NCI-H2107 treated with DMSO at 0.1 percent for 48 hours (cell line): ENCODE results near the gene SLC4A2.
A peak's percentile ranks its signal among the peaks of the same experiment; 100 is the strongest.

Source experiments
- DNase-seq: peaks from one replicate; lab custom pipeline; 2025; ENCODE audit not compliant: unreplicated experiment; lab: John Stamatoyannopoulos, UW

The SLC4A2 gene

GRCh38 chr7:151110941-151111645, 51.7 kb downstream of the SLC4A2 start:
- DNase-seq: no peak

DNA sequence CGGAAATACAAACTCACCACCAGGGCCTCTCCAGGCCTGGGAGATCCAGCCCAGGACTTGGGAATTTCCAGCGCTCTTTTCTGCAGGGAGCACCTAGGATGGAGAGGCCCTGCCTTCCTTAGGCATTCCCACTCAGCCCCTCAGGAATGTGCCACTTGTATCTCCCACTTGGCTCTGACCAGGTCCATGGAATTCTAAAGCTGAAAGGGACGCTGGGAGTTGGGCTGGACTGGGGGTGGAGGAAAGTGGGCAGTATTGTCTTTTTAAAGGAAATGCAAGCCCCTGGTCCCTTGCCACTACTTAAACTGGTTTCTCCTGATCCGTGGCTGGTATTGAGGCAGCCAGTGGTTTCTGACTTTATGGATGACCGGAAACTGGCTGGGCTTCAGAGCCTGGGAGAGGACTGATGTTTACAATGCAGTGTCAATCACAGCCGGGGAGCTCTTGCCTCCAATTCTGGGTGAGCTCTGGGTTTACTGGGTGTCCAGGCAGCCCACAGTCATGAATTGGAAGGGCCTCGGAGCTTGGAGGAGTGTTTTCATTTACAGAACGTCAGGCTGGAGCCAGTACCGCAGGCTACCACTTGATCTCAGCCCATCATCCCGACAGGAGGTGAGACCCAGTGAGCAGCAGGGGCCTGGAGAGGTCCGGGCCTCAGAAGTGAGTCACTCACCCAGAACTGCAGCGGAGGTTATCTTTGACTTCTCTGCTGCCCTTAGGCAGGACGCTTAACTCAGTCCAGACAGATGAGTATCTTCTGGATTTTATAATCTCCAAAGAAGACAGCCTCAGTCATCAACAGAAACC, 54.2 kb downstream of the SLC4A2 start:
- no peak for DNase-seq

DNA sequence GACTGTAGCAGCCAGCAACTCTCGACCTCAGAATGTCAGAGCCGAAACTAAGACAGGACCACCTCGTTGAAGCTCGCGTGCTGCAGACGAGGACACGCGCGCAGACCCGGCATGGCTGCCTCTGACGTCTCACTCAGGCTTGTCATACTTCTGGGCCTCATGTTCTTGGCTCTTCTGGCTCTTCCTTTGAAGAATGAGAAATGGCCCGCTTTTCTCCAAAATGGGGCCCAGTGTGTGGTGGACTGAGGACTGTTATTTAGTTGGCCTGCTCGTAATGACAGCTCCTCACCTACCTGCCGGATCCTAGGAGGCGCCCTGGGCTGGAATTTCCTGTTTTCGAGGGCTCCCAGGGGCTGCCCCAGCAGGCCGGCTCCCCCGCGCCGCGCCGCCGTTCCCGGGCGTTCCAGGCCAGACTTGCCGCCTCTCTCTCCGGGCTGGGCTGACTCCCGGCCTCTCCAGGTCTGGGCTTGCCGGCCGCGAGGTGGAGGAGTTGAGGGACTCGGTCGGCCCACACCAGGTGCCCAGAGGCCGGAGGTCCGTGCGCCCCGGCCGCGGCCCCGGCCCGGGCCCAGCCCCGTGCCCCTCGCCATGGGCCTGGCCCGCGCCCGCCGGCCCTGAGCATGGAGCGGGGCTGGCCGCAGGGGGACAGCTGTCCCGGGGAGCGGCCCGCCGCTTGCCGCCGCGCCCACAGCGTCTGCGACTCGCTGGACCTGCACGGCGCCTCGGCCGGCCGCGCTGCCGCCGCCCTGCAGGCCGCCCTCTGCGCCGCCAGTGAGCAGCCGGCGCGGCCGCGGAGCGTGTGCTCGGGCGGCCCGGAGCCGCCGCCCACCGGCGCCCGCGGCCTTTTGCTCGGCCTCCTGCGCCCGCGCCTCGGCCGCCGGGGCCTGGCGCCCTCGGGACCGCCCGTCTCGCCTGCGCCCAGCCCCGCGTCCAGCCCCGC, 55.0 kb downstream of the SLC4A2 start:
- no peak for DNase-seq

DNA sequence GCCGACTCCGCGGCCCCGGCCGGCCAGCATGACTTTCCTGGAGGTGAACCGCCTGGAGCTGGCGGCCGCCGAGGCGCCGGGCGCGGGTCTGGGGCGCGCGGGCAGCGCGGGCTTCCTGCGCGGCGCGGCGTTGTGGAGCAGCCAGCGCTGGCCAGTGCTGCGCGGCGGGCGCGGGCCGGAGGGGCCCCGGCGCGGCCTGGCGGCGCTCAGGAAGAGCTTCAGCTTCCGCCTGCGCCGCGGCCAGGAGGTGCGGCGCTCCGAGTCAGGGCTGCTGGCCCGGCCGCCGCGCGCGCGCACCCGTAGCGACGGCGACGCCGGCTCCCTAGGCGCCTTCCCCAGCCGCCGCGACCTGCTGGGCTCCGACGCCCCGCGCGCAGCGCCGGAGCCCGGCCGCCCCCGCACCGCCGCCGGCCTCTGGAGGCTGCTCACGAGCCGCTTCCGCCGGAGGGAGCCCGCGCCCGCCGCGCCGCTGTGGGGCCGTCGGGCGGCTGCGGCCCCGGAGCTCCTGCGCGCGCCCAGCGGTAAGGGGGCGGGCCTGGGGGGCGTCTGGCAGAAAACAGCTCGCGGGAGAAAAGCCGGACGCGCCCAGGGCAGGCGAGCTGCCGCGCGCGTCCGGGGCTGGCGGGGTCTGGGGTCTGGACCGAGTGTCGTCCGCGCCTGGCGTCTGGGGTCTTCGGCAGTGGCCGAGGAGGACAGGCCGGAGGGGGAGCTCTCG, 55.9 kb downstream of the SLC4A2 start:
- no peak for DNase-seq

- no peak for DNase-seq
Measured at GRCh38 chr7:151115836-151116418, 56.5 kb downstream of the SLC4A2 start.

- no peak for DNase-seq
Measured at GRCh38 chr7:151116603-151117440, 57.4 kb downstream of the SLC4A2 start.

DNA sequence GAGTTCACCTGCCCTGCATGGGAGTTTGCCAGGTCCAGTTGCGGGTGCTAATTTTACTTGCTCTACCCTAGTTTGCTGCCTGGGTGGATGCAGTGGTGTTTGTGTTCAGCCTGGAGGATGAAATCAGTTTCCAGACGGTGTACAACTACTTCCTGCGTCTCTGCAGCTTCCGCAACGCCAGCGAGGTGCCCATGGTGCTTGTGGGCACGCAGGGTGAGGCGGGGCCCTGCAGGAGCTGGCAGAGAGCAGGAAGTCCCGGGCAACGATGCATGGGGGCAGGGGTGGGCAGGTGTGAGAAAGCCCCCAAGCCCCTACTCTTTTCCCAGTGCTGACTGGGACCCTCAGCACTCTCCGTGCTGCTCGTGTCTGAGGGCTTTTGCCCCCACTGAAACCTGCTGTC, 58.2 kb downstream of the SLC4A2 start:
- DNase-seq: no peak

GRCh38 chr7:151118108-151119054, 59.0 kb downstream of the SLC4A2 start:
- DNase-seq: no peak

- no peak for DNase-seq
Measured at GRCh38 chr7:151119055-151119415, 59.6 kb downstream of the SLC4A2 start.

DNA sequence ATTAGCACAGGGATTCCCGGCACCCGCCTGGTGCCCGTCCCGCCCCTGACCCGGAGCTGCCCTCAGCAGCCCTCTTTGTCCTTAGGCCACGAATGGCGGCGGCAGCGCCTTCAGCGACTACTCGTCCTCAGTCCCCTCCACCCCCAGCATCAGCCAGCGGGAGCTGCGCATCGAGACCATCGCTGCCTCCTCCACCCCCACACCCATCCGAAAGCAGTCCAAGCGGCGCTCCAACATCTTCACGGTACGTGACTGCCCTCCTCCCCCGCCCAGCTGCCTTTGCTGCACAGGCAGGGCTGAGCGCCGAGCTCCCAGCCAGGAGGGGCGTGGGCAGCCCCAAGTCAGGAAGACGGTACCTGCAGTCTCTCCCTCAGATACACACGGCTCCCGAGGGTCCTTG, 60.5 kb downstream of the SLC4A2 start:
- DNase-seq: no peak

DNA sequence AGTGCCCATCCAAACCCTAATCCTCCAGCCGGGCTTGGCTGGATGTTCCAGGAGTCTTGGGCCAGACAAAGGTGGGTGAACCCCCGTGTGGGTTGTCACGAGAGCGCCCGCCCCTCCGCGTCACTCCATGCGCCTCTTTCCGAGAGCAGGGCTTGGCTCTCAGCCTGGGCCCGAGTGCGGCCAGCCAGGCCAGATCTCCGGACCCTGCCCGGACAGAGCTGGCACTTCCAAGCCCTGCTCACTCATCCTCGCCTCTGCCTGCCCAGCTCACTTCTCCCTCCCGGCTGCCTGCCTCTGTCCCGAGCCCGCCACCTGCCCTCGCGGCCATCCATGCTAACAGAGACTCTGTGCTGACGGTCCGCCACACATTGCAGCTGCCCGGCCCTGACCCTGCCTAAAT, 61.5 kb downstream of the SLC4A2 start:
- DNase-seq: no peak

- DNase-seq: no peak
Measured at GRCh38 chr7:151121380-151122170, 62.2 kb downstream of the SLC4A2 start.

DNA sequence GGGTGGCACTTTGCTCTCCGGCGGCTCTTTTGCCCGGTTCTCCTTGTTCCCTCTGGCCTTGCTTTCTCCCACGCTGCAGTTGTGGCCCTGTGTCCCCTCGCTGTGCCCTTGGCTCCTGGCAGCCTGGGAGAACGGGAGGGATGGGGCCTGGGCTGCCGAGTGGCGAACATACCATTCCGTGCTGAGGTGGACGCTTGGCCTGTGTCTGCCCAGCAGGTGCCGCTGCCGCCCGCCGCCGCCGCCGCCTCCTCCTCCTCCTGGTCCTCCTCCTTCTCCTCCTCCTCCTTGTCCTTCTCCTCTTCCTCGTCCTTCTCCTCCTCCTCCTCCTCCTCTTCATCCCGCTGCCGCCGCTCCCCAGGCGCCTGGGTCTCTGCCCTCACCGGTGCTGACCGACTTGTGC, 62.9 kb downstream of the SLC4A2 start:
- no peak for DNase-seq

GRCh38 chr7:151122796-151123157, 63.4 kb downstream of the SLC4A2 start:
- DNase-seq: no peak

GRCh38 chr7:151123158-151123821, 63.9 kb downstream of the SLC4A2 start:
- no peak for DNase-seq

DNA sequence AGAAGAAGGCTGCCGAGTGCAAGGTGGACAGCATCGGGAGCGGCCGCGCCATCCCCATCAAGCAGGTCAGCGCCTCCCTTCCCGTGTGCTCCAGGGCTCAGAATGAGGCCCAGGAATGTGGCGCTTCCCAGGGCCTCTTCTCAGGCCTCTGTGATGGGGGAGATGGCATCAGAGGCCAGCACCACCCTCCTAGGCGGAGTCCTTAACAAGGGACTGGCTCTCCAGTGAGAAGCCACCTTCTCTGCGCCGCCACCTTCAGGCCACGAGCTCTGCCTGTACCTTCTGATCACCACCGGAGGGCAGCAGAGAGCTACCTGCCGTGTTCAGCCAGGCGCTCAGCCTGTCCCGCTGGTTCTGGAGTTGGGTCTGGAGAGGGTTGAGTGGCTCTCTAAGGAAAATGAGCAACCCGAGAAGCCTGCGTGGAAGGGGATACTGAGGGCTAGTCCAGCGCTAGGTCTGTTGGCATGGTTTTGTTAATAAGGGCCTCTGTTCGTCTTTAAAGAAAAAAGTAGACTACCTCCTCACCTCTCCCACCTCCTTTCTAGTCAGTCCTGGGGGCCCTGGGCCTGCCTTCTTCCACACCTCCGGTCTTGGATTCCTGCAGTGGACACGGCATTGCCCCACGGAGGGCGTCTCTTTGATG, 64.6 kb downstream of the SLC4A2 start:
- DNase-seq: peak; percentile 80

GRCh38 chr7:151124481-151124880, 65.1 kb downstream of the SLC4A2 start:
- no peak for DNase-seq
